Cardiac fibroblast (primary cell): ENCODE data around the gene SPP2.
A peak's percentile ranks its signal among the peaks of the same experiment; 100 is the strongest.

Experiments used
- DNase-seq, 2 donors: peaks; one replicate each; pipeline versions ENCODE4 v3.0.0 to v3.0.0-alpha.2; 2010; ENCODE audit warnings: low read depth in 2 of 2
- H3K4me3 ChIP-seq, 2 donors: replicated peaks in 1 of 2; 1 replicate in 1 of 2; 2 replicates in 1 of 2; pipeline ENCODE4 v1.5.1; 2011; ENCODE audit warnings: low read depth in 2 of 2, low read length in 2 of 2, mild to moderate bottlenecking in 2 of 2, moderate library complexity in 1 of 2
- TF ChIP-seq, protein P1 (sequence below): IDR thresholded peaks from one replicate; pipeline ENCODE4 v1.5.1; 2011; ENCODE audit warnings: low read depth, mild to moderate bottlenecking, low read length, inconsistent platforms

SPP2 gene

GRCh38 chr2:234033174-234033573, 17.3 kb upstream of the SPP2 start:
- TF ChIP-seq, protein P1, sequence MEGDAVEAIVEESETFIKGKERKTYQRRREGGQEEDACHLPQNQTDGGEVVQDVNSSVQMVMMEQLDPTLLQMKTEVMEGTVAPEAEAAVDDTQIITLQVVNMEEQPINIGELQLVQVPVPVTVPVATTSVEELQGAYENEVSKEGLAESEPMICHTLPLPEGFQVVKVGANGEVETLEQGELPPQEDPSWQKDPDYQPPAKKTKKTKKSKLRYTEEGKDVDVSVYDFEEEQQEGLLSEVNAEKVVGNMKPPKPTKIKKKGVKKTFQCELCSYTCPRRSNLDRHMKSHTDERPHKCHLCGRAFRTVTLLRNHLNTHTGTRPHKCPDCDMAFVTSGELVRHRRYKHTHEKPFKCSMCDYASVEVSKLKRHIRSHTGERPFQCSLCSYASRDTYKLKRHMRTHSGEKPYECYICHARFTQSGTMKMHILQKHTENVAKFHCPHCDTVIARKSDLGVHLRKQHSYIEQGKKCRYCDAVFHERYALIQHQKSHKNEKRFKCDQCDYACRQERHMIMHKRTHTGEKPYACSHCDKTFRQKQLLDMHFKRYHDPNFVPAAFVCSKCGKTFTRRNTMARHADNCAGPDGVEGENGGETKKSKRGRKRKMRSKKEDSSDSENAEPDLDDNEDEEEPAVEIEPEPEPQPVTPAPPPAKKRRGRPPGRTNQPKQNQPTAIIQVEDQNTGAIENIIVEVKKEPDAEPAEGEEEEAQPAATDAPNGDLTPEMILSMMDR = no peak
- H3K4me3 ChIP-seq = no peak overlapping the region
- DNase-seq = peak in 1 of 2 donors; percentile 54

- no peak overlapping the region for H3K4me3 ChIP-seq
- no peak for DNase-seq
- TF ChIP-seq, protein P1 = no peak
Observed at GRCh38 chr2:234033885-234034284, 16.6 kb upstream of the SPP2 start.

GRCh38 chr2:234038076-234038802, 12.3 kb upstream of the SPP2 start:
- TF ChIP-seq, protein P1 = no peak
- H3K4me3 ChIP-seq = no peak overlapping the region
- peak in 1 of 2 donors; percentile 5 for DNase-seq

- TF ChIP-seq, protein P1 = no peak
- H3K4me3 ChIP-seq = no peak overlapping the region
- DNase-seq = peak; percentile 46 to 82
Observed at GRCh38 chr2:234044157-234044556, 6.3 kb upstream of the SPP2 start.

DNA sequence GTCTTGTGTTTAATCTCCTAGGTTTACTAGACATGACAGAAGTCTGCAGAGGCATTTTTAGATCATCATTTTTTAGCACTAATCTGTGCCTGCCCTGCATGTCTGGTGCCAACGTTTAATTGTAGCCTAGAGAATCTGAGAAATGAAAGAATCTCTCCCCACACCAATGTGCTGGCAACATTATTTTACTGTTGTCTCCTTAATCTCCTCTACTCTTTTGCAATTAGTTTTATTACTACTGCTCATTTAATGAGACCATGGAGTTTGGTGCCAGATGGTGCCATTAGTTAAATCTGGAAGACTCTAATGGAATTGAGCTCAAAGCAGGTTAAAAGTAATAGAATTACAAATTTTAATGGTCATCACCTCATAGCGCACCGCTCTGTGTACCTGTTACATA, 4.0 kb upstream of the SPP2 start:
- TF ChIP-seq, protein P1 = no peak
- H3K4me3 ChIP-seq = no peak overlapping the region
- DNase-seq = no peak

- H3K4me3 ChIP-seq = no peak overlapping the region
- peak in 1 of 2 donors; percentile 32 for DNase-seq
- TF ChIP-seq, protein P1 = no peak
Observed at GRCh38 chr2:234047361-234047760, 3.1 kb upstream of the SPP2 start.

- no peak for DNase-seq
- TF ChIP-seq, protein P1 = no peak
- no peak overlapping the region for H3K4me3 ChIP-seq
Observed at GRCh38 chr2:234048049-234048448, 2.5 kb upstream of the SPP2 start.
